Measurements from ENCODE around the gene ETNK1.

The ETNK1 gene

DNA sequence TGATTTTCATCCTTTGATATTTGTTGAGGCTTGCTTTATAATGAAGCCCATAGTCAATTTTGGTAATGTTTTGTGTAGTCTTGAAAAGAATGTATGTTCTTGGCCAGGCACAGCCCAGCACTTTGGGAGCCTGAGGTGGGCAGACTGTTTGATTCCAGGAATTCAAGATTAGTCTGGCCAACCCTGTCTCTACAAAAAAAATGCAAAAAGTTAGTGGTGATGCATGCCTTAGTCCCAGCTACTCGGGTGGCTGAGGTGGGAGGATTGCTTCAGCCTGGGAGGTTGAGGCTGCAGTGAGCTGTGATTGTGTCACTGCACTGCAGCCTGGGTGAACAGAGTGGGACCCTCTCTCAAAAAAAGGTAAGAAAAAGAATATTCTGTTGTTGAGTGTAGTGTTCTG is 10.8 kb downstream of the ETNK1 start:
- no peak for DNase-seq

DNA sequence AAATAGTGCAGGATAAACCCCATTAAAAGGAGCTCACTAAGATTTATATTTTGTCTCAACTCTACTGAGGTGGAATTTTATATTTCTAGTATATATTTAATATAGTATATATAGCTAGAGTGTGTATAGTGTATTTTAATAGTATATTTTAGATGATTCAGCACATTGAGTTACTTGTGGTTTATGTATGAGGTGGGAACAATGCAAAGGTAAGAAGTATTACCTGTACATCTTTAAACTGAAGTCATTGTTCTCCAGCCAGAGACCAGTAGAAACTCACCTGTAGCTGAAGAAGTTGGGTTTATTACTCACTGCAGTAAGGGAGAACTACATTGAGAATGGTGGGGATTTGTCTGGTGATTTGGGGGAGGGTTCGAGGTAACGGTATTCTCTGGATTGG is 15.9 kb downstream of the ETNK1 start:
- DNase-seq = no peak

DNA sequence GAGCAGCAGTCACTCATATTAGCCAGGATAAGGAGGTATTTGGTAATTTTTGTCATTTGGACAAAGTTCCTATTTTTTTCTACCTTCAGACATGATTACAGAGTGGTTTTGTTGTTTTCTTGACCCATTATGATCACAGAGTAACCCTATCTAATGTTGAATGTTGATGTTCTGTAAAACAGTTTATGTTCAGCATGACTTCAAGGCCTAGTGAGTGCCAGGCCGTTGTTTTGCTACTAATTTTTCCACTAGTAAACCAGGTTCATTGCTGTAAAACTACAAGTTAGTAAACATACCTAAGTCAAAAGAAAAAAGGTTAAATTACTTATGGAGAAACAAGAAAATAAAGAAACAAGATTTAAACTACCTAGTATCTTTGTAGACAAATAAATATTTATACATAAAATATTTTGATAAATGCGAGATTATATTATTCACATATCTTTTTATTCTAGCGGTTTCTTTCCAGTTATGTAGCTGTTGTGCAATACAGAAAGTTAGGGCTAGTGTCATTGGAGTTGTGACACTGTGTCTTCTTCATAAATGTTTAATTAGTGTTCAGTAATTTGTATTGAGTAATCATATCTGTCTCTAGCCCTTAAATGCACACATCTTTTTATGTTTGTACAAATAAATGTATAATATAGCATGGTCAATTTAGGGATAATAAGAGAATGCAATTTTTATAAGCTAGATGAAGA is 16.5 kb downstream of the ETNK1 start:
- DNase-seq = no peak

DNA sequence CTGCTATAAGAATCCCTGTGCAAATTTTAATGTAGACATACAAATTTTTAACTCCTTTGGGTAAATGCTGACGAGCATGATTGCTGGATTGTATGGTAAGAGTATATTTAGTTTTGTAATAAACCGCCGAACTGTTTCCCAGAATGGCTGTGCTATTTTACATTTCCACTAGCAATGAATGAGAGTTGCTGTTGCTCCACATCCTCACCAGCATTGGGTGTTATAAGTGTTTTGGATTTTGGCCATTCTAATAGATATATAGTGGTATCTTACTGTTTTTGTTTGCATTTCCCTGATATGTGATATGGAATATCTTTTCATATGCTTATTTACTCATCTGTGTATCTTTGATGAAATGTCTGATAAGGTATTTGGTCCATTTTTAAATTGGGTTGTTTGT is 23.7 kb downstream of the ETNK1 start:
- no peak for DNase-seq

DNA sequence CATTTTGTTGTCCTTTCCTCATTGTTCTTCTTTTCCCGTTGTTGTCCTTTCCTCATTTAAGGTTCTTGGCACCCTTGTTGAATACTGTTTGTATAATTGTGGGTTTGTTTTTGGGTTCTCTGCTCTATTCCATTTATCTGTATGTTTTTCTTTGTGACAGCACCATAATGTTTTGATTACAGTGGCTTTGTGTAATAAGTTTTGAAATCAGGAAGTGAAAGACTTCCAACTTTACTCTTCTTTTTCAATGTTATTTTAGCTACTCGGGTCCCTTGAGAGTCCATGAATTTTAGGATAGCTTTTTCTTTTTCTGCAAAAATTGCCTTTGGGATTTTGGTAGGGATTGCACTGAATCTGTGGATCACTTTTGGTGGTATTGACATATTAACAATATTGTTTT is 28.1 kb downstream of the ETNK1 start:
- no peak for DNase-seq

DNA sequence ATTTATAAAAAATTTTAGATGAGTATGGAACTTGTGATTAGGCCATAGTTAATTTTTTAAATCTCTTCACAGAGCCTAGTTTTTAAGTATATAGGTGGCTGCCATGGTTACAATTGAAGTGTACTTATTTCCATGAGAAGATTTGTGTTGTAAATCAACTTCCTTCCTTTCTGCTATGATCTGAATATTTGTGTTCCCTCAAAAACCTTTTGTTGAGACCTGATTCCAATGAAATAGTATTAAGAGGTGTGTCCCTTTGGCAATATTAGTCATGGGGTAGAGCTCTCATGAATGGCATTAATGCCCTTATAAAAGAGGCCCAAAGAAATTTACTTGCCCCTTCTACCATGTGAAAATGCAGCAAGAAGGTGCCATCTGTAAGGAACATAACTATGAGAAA is 28.8 kb downstream of the ETNK1 start:
- no peak for DNase-seq

DNA sequence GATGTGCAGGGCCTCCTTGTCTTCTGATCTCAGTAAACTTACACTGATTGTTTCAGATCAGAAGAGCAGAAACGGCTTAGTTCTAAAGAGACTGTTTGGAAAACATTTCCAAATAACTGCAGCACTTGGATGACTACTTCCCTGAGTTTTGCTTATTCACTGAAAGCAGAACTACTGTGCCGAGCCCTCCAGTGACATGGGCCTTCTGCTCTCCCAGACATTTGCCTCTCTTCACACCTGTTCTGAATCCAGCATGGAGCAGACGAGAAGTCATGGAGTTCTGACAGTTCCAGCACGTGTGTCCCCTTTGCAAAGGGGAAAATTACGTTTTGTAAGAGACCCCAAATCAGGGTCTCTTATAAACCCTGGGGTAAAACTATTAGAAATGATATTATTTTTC is 31.4 kb downstream of the ETNK1 start:
- no peak for DNase-seq

DNA sequence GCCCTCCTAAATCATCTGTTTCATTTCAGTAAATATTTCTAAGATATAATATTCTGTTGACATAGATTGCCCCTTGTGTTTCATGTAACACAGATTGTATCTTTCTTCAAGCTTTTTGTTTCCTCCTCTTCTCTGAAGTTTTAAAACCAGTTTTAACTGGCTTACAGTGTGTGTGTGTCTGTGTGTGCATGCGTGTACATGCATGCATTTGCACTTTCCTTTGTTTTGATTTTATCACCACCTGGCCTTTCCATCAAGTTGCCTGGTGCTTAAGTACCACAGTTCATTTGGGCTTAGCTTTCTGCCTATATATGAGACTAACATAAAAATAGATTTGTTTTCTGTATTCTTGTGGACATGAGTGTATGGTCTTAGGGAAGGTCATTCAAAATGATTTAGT is 31.9 kb downstream of the ETNK1 start:
- DNase-seq = no peak

DNA sequence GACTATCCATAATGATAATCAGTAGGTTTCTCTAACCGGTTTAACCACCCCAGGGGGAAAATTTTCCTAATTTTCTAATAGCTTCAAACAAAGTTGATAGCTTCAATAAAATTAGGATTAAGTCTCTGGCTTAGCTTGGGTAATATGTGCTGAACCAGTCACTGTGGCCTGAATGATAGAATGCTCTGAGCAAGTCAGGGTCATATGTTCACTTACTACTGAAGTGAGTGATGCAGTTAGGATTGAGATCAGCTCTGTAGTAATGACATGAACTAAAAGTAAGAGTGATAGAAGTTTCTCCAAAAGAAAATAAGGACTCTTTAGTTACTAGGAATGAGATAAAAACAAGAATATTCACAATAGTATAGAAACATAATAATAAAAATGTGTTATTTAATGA is 32.6 kb downstream of the ETNK1 start:
- DNase-seq = no peak

DNA sequence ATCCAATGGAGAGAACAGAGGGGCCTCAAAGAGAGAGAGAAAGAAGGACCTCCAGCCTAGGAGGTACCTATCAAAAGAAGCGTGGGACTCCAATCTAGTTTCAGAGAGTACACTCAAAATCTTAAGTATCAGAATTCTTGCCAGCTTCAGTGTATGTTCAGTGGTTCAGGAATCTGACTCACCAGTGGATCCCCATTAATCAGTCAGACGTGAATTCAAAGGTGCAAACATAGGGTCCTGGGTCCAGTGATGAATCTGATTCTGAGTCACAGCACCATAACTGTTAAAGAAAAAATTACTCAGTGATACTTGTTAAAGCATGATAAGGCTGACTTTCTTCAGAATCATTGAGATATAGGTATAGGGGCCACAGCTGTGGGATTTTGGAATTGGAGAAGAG is 33.2 kb downstream of the ETNK1 start:
- no peak for DNase-seq

DNA sequence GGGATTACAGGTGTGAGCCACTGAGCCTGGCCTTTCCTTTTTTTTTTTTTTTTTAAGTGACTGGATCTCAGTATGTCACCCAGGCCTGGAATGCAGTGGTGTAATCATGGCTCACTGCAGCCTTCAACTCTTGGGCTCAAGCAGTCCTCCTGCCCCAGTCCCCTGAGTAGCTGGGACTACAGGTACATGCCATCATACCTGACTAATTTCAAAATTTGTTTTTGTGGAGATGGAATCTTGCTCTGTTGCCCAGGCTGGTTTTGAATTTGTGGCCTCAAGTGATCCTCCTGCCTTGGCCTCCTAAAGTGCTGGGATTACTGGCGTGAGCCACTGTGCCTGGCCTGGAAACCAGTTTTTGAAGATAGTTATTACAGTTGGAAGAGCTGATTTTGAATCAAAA is 37.4 kb downstream of the ETNK1 start:
- no peak for DNase-seq

DNA sequence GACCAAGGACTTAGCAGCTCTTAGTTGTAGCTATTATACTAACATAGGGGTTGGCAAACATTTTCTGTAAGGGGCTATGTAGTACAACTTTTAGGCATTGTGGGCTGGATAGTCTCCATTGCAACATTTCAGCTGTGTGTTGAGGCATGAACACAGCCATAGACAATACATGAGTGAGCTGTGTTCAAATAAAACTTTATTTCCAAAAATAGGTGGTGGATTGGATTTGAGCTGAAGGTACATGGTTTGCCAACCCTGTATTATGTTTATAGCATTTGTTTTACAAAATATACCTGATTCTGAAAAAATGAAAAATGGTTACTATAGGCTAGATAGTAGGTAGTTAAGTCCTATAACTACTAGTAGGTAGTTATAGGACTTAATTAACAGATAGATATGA is 40.5 kb downstream of the ETNK1 start:
- DNase-seq = no peak

DNA sequence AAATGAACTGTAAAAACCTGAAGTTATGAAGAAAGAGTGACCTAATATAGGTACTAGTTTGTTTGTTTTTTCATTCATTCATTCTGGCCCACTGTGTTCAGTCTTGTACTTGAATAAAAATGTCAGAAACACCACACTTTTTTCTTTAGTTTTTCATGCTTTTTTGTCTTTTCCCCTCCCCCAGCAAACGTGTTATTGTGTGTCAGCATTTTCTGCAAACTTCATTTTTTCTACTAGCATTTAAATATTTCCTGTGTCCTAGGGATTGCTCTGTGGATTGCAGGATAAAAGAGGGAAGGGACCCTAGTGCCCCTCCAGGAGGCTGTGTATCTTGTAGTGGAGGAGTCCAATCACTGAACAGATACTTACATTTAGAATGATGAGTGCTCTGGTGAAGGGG is 42.2 kb downstream of the ETNK1 start:
- DNase-seq = no peak

DNA sequence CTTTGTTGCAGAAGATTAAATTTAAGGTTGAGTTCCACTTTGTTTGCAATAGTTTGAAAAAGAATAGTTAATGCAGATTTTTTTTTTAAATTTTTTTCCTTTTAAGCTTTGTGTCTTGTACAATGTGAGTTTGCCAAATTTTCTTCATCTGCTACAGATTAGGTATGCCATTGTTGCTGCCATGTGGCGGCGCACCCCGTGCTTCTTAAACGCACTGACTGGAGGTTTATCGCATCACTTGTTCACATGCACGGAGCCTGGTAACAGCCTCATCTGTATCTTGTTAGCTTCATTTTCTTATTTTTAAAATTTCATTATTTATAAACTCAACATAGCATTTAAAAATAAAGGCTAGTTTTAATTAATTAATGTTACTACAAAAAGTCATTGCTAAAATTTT is 43.5 kb downstream of the ETNK1 start:
- DNase-seq = no peak

DNA sequence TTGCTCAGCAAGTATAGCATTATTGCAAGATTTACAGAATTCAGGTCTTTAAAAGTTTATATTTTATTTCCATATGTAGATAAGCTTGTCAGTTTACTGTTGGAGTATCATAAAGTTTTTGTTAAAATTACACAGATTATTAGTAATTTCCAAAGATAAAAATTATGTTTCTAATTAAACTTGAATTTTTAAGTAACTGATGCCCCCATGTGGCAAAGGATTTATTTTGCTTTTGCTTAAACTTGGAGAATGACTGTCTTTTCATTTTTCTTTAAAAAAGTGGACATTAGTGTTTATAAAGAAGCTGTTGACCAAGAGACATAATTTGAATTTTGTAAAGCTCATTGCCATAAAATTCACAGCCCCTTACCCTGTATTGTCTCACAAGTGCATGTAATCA is 45.8 kb downstream of the ETNK1 start:
- no peak for DNase-seq

DNA sequence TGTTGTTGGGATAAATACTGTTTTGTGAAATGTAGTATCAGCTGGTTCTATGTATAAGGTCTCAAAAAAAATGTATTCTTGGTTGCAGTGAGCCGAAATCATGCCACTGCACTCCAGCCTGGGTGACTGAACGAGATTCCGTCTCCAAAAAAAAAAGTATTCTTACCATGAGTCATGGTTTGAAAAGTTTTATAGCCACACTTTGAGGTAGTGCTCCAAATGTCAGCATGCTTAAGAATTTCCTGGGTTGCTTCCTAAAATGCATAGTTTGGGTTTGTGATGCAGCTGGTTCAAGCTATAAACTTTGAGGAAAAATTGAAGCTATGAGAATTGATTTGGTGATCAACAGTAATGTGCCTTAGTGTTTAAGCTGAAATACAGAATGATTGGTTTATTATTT is 48.0 kb downstream of the ETNK1 start:
- DNase-seq = no peak

DNA sequence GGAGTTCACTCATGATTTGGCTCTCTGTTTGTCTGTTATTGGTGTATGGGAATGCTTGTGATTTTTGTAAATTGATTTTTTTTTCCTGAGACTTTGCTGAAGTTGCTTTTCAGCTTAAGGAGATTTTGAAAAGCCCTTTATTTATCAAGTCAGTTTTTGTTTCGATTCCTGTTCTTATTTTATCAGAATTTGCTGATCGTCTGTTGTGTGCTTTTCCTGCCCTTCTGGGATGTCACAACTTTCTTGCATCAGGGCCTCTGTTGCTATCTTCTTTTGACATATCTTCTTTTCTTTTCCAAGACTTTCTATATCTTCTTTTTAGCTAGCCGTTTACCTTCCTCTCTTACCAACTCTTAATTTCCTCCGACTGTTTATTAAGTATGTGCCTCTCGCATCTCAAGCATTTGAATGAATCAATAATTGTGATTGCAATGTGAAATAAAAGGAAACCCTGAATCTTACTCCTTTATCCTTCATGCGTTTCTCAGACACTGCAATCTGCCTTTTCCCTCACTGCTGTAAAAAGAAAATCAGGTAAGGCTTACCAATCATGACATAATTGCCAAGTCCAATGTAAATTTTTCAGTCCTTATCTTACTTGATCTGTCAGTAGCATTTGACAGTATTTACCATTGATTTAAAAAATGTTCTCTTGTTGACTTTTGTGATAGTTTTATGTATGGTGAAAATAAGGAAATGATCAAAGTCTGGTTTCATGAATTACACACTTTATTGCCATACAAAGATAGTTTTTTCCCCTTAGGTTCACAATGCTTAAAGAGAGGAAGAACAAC is 53.0 kb downstream of the ETNK1 start:
- DNase-seq = no peak

DNA sequence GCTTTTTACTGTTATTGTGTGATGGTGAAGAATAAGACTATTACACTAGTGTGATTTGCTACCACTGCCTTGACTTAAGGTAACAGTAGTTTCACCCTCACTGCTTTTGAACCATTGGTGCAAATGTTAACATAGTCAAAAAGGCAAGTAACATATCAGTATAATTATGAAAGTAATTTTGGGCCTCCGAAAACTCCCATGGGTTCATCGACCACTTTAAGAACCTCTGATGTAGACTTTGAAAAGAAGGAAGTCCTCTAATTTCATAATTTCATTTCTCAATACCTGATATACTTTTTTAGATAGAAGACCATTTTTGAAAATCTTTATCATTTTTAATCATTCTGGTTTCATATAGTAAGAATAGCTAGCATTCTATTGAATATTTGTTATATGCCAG is 57.7 kb downstream of the ETNK1 start:
- DNase-seq = no peak

DNA sequence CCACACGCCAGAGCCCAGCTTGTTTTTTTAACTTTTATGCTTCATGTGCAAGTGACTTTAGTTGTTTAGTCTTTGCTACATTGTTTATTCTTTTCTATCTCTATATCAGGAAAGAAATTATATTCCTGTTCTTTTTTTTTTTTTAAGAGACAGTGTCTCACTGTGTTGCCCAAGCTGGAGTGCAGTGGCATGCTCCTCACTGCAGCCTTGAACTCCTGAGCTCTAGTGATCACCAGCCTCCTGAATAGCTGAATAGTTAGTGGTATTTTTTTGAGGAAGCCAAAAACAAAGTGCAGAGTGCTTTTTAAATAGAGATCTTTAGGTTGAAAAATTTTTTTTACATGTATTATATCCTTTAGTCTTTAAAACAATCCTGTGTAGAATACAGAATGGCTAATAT is 58.2 kb downstream of the ETNK1 start:
- no peak for DNase-seq

DNA sequence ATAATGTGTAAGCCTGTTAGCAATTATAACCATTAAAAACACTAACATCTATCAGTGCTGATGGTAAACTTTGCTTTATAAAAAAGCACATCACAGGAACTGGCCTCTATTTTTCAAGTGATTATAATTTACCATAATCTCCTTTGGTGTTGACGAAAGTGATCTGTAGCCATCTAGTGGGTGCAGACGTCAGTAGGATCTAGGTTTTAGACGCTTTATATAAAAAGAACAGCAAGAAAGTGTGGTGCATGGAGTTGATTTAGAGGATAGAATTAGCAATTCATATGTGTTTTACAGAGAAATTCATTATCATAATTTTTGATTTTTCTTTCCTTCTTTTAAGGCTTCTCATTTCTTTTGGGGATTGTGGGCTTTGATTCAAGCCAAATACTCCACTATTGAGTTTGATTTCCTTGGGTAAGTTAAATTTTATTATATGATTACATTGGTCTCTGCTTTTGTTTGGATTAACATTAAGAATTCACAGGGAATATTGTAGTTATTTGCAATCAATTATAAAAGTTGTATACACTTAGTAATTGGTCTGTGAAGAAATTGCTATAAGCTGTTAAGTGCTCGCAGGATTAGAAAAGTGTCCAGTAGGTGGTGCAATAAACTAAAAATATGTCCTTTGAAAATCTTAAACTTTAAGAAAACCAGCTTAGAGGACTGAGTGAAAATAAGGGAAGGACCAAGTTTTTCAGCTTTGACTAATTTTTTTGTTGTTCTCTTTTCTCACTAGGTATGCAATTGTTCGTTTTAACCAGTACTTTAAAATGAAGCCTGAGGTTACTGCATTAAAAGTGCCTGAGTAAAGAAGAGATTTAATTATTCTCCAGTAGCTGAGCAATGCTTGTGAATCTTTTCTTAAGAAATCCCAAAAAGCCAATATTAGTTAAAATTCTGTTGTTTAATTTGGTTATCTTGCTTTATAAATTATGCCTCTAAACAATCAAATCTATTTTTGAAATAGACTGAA is 59.5 kb downstream of the ETNK1 start:
- DNase-seq = no peak

DNA sequence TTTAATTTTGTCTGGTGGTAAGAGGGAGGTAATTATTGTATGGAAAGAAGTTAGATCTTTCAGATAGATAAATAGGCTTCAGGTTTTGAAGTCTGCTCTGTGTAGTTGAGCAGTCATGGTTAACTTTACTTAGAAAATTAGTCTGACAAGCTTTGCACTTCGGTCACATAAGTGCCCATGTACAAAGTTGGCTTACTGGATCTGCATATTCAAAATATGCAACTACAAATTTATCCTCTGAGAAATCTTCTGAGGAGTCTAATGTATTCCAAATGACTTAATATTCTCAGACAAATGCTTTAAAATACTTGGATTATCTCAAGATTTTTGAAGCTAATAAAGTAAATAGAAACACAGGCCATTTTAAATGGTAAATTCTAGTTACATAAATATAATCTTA is 61.2 kb downstream of the ETNK1 start:
- DNase-seq = no peak

DNA sequence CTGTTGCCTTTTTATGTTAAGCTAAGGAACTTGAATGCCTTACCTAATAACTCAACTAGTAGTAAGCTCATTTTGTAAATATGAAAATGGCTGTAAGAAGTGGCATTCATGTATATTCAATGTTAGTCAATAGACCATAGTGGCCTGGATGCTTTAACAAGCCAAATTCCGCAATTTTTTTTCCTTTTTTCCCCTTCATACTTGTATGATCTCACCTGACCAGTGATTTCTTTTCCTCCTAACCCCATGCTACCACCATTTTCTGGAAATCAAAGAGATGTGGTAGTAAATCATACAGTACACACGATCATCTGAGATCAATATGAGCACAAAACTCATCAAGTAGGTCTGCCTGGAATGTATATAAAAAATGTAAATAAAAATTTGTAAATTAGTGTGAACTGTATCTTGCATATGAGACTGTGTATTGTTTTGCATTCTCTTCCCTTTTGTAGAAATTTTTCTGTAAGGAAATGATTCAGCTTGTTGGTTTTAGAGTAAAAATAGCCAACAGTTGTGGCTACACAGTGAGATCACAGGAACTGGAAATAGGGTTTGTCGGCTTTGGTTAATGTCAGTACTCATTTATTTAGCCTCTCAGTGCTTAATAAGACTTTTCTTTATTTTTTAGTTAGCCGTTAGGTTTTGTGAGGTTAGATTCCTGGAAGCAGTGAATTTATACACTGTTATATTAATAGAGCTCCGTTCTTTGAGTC is 62.5 kb downstream of the ETNK1 start:
- no peak for DNase-seq

DNA sequence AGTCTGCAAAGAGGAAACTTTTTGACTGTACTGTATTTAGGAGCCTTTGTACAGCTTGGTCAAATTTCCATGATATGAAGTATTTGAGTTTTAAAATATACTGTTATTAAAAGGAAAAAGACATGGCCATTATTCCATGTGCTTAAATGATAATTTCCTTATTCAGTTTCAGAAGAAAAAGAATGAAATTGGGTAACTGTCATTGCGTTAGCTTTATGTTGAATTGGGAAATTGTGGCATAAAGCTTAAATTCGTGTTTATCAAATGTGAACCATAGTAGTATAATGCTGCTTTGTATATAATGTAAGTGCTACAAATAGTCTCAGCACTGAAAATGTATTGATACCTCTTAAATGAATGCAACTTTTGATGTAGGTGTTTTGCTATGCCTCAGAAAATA is 64.9 kb downstream of the ETNK1 start:
- DNase-seq = no peak
